IPS-NIHi7 (cell line): ENCODE data around the gene RNU5D-1.
"Not testable (repeated sequence)": the region's sequence is repeated elsewhere in the genome, so short reads cannot be mapped to it uniquely, and the experiment has no call there.

Experiments
- DNase-seq: peaks from one replicate; pipeline ENCODE4 v3.0.0; 2012; ENCODE audit warnings: mixed read lengths; ENCODE audit errors: extremely low spot score

The RNU5D-1 gene

GRCh38 chr1:44700573-44700972, 30.4 kb downstream of the RNU5D-1 start:
- DNase-seq: no peak

- not testable (repeated sequence) for DNase-seq
Observed at GRCh38 chr1:44699375-44699774, 31.6 kb downstream of the RNU5D-1 start.

- DNase-seq: no peak
Observed at GRCh38 chr1:44698138-44698537, 32.8 kb downstream of the RNU5D-1 start.

GRCh38 chr1:44696789-44697345, 34.1 kb downstream of the RNU5D-1 start:
- DNase-seq: no peak

GRCh38 chr1:44696101-44696500, 34.9 kb downstream of the RNU5D-1 start:
- DNase-seq: no peak

- no peak for DNase-seq
Observed at GRCh38 chr1:44695671-44696070, 35.3 kb downstream of the RNU5D-1 start.

GRCh38 chr1:44694863-44695478, 36.0 kb downstream of the RNU5D-1 start:
- no peak for DNase-seq

- DNase-seq: no peak
Observed at GRCh38 chr1:44693900-44694299, 37.1 kb downstream of the RNU5D-1 start.

GRCh38 chr1:44693159-44693558, 37.8 kb downstream of the RNU5D-1 start:
- no peak for DNase-seq

GRCh38 chr1:44689447-44689765, 41.6 kb downstream of the RNU5D-1 start:
- no peak for DNase-seq

GRCh38 chr1:44688760-44689446, 42.1 kb downstream of the RNU5D-1 start:
- DNase-seq: no peak

- DNase-seq: no peak
Observed at GRCh38 chr1:44685881-44686280, 45.1 kb downstream of the RNU5D-1 start.

- DNase-seq: no peak
Observed at GRCh38 chr1:44685218-44685617, 45.8 kb downstream of the RNU5D-1 start.

GRCh38 chr1:44684525-44684924, 46.4 kb downstream of the RNU5D-1 start:
- DNase-seq: no peak

- DNase-seq: no peak
Observed at GRCh38 chr1:44682883-44683265, 48.1 kb downstream of the RNU5D-1 start.

- peak; percentile 57 for DNase-seq
Observed at GRCh38 chr1:44681905-44682882, 48.8 kb downstream of the RNU5D-1 start.
